Measurements from ENCODE around the gene NCKAP5. TPM values are rescaled to one million over a fixed set of nuclear protein-coding genes. Genes with fewer than 3 reads are reported as not detected.

The NCKAP5 gene
- total RNA-seq, 1 donor from 2014 or later, result 7.9 TPM

GRCh38 chr2:132692816-132693215 lies 875.4 kb downstream of the NCKAP5 start:
- DNase-seq (no peak), ATAC-seq (ENCODE audit: poor library complexity) (no peak)
- intact Hi-C loops (cut with DNase I), result no loop called here

GRCh38 chr2:132691556-132691955 lies 876.7 kb downstream of the NCKAP5 start:
- DNase-seq, result no peak
- no peak for ATAC-seq (ENCODE audit: poor library complexity)
- intact Hi-C loops (cut with DNase I), result no loop called here

GRCh38 chr2:132690664-132691303 lies 877.5 kb downstream of the NCKAP5 start:
- DNase-seq (no peak), ATAC-seq (ENCODE audit: poor library complexity) (no peak)
- intact Hi-C loops (cut with DNase I), result no loop called here

- ATAC-seq (ENCODE audit: poor library complexity), result no peak
- no peak for DNase-seq
- intact Hi-C loops (cut with DNase I), result no loop called here
Measured at GRCh38 chr2:132681766-132682165, 886.5 kb downstream of the NCKAP5 start.

GRCh38 chr2:132680544-132680943 lies 887.7 kb downstream of the NCKAP5 start:
- intact Hi-C loops (cut with DNase I), result no loop called here
- ATAC-seq (ENCODE audit: poor library complexity) (no peak), DNase-seq (no peak)

GRCh38 chr2:132678483-132678882 lies 889.8 kb downstream of the NCKAP5 start:
- no peak for DNase-seq
- intact Hi-C loops (cut with DNase I), result no loop called here
- no peak for ATAC-seq (ENCODE audit: poor library complexity)

- intact Hi-C loops (cut with DNase I), result no loop called here
- ATAC-seq (ENCODE audit: poor library complexity) (no peak), DNase-seq (no peak)
Measured at GRCh38 chr2:132677661-132678060, 890.6 kb downstream of the NCKAP5 start.

- intact Hi-C loops (cut with DNase I), result no loop called here
- ATAC-seq (ENCODE audit: poor library complexity) (no peak), DNase-seq (no peak)
Measured at GRCh38 chr2:132676999-132677398, 891.3 kb downstream of the NCKAP5 start.

- intact Hi-C loops (cut with DNase I), result no loop called here
- DNase-seq (no peak), ATAC-seq (ENCODE audit: poor library complexity) (no peak)
Measured at GRCh38 chr2:132671151-132671835, 897.0 kb downstream of the NCKAP5 start.

GRCh38 chr2:132670496-132671150 lies 897.6 kb downstream of the NCKAP5 start:
- intact Hi-C loops (cut with DNase I), result no loop called here
- DNase-seq, result peak; percentile 42
- peak; percentile 71 for ATAC-seq (ENCODE audit: poor library complexity)

GRCh38 chr2:132669908-132670495 lies 898.3 kb downstream of the NCKAP5 start, which contains the start of gene LYPD1:
LYPD1 (minus strand) TSS chr2:132670205; CDS start chr2:132669932, 273 bp downstream.
- no peak for DNase-seq
- intact Hi-C loops (cut with DNase I), result no loop called here
- ATAC-seq (ENCODE audit: poor library complexity), result peak; percentile 63

GRCh38 chr2:132668987-132669907 lies 899.0 kb downstream of the NCKAP5 start:
- intact Hi-C loops (cut with DNase I), result no loop called here
- DNase-seq (no peak), ATAC-seq (ENCODE audit: poor library complexity) (peak; percentile 11)

GRCh38 chr2:132668189-132668823 lies 900.0 kb downstream of the NCKAP5 start:
- no peak for ATAC-seq (ENCODE audit: poor library complexity)
- DNase-seq, result no peak
- intact Hi-C loops (cut with DNase I), result no loop called here

GRCh38 chr2:132667706-132668105 lies 900.6 kb downstream of the NCKAP5 start:
- DNase-seq, result no peak
- ATAC-seq (ENCODE audit: poor library complexity), result no peak
- intact Hi-C loops (cut with DNase I), result no loop called here

GRCh38 chr2:132665401-132666140 lies 902.7 kb downstream of the NCKAP5 start:
- intact Hi-C loops (cut with DNase I), result no loop called here
- DNase-seq (no peak), ATAC-seq (ENCODE audit: poor library complexity) (no peak)

GRCh38 chr2:132664096-132664495 lies 904.2 kb downstream of the NCKAP5 start:
- intact Hi-C loops (cut with DNase I), result no loop called here
- no peak for DNase-seq

GRCh38 chr2:132662732-132663131 lies 905.5 kb downstream of the NCKAP5 start:
- ATAC-seq (ENCODE audit: poor library complexity) (no peak), DNase-seq (no peak)
- intact Hi-C loops (cut with DNase I), result no loop called here

More at GRCh38 chr2:132664096-132664495, 904.2 kb downstream of the NCKAP5 start:
- ATAC-seq (ENCODE audit: poor library complexity), result no peak

All from Right ventricle myocardium superior (tissue), 1 donor.